ENCODE data around the gene ALDH18A1. TPM values are rescaled to one million over a fixed set of nuclear protein-coding genes. Genes with fewer than 3 reads are reported as not detected.

ALDH18A1 gene
- total and polyA plus RNA-seq, 2 experiments from 2014 or later = 92.4 to 121 TPM

DNA sequence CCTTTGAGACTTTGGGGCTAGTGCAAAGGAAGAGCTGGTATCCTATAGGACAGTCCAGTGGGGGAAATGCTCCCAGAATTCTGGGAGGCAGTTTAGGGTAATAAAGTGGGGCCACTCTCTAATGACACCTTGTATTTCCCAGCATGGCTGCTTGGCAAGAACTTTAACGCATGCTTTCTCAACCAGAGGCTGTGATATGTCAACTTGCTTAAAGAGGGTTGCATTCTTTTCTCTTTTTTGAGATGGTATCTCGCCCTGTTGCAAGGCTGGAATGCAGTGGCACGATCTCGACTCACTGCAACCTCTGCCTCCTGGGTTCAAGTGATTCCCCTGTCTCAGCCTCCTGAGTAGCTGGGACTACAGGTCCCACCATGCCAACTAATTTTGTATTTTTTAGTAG is 38.4 kb downstream of the ALDH18A1 start:
- Histone ChIP-seq H3K4me3 (no peak overlapping the region), H3K27ac (no peak overlapping the region), H3K4me2 (ENCODE audit: unreplicated experiment) (no peak overlapping the region), H3K79me2 (ENCODE audit: insufficient read depth) (peaks cover 9% of the 10 kb centered on the region; the same call in 1 of the 2 replicates), H2AFZ (no peak overlapping the region), H3K36me3 (ENCODE audit: low read depth) (peaks cover 77% of the 10 kb centered on the region), H3K9me3 (ENCODE audit: low read depth) (no peaks in the 10 kb centered on the region), H4K20me1 (ENCODE audit: insufficient read depth) (no peaks in the 10 kb centered on the region), H3K9ac (no peak overlapping the region), H3K27me3 (replicated peaks; ENCODE audit: insufficient read depth) (no peaks in the 10 kb centered on the region), H3F3A (ENCODE audit: insufficient read depth) (0 out of 2 replicates have a peak, but pooled peaks cover 5% of the 10 kb centered on the region), H3K9me2 (ENCODE audit: insufficient read depth) (no peaks in the 10 kb centered on the region), H3K4me1 (ENCODE audit: insufficient read depth) (no peaks in the 10 kb centered on the region)
- in situ Hi-C loops (cut with MboI) = loop anchor here (25.0 kb wide), 1 partner anchor 981 kb away; no protein-coding TSS in a partner anchor
- 80 to 83% methylated on average over 4 of the region's 4 CpGs for WGBS, 2 experiments (ENCODE audit: low coverage in 1 of 2, low lambda C conversion rate in 2 of 2, missing lambda C conversion rate in 2 of 2)
- no peak for DNase-seq
- TF ChIP-seq EZH2 (IDR thresholded peaks at IDR 0.05; ENCODE audit: insufficient read depth, poor library complexity, severe bottlenecking) = no peak
- TF ChIP-seq EZH2phosphoT487 (IDR thresholded peaks at IDR 0.05; ENCODE audit: insufficient read depth, low read depth) = no peak

DNA sequence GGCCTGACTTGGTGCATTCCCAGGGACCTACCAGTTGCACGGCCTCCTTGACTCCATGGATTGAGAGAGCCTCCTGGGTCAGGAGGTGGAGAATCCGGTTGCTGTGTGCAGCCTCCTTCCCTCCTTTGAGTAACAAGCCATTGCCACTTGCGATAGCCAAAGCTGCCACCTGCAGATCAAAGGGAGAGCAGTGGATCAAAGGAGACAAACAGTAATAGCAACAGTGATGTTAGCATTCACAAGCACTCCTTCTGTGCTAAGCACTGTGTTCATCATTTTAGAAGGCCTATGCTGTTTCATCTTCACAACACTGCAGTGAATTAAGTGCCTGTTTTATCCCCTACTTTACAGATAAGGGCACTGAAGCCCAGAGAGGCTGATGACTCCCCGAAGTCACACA is 40.1 kb downstream of the ALDH18A1 start:
- 84 to 93% methylated on average over 4 of the region's 4 CpGs for WGBS, 2 experiments (ENCODE audit: low coverage in 1 of 2, low lambda C conversion rate in 2 of 2, missing lambda C conversion rate in 2 of 2)
- in situ Hi-C loops (cut with MboI) = loop anchor here (25.0 kb wide), 1 partner anchor 979 kb away; no protein-coding TSS in a partner anchor
- Histone ChIP-seq H4K20me1 (ENCODE audit: insufficient read depth) (no peaks in the 10 kb centered on the region), H3K79me2 (ENCODE audit: insufficient read depth) (peaks cover 9% of the 10 kb centered on the region; the same call in 1 of the 2 replicates), H3K27ac (no peak overlapping the region), H3K36me3 (ENCODE audit: low read depth) (peaks cover 74% of the 10 kb centered on the region), H3K4me2 (ENCODE audit: unreplicated experiment) (no peak overlapping the region), H3K4me1 (ENCODE audit: insufficient read depth) (no peaks in the 10 kb centered on the region), H3K9me2 (ENCODE audit: insufficient read depth) (no peaks in the 10 kb centered on the region), H3K27me3 (replicated peaks; ENCODE audit: insufficient read depth) (no peaks in the 10 kb centered on the region), H3K4me3 (no peak overlapping the region), H3F3A (ENCODE audit: insufficient read depth) (0 out of 2 replicates have a peak, but pooled peaks cover 5% of the 10 kb centered on the region), H2AFZ (no peak overlapping the region), H3K9ac (no peak overlapping the region), H3K9me3 (ENCODE audit: low read depth) (no peaks in the 10 kb centered on the region)
- TF ChIP-seq EZH2phosphoT487 (IDR thresholded peaks at IDR 0.05; ENCODE audit: insufficient read depth, low read depth) (no peak), EZH2 (IDR thresholded peaks at IDR 0.05; ENCODE audit: insufficient read depth, poor library complexity, severe bottlenecking) (no peak)
- no peak for DNase-seq

DNA sequence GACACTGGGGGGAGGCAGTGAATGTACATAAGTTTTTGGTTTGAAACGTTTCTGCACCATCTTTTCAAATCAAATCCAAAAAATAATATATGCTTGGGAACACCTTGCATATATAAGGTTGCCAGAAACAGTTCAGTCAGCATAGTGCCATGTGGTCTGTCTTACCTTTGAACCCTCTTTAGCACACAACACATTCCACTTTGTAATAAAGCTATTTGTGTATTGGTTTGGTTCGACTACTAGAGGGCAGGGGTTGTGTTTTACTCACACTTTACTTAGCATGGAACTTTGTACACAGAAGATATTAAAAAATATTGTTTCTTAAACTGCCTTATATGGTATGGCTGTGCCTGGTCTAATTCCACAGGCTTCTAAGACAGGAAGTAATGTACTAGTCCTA is 43.2 kb downstream of the ALDH18A1 start:
- in situ Hi-C loops (cut with MboI) = loop anchor here (25.0 kb wide), 1 partner anchor 976 kb away; no protein-coding TSS in a partner anchor
- Histone ChIP-seq H4K20me1 (ENCODE audit: insufficient read depth) (no peaks in the 10 kb centered on the region), H2AFZ (no peak overlapping the region), H3K4me3 (no peak overlapping the region), H3K4me2 (ENCODE audit: unreplicated experiment) (no peak overlapping the region), H3K9me3 (ENCODE audit: low read depth) (no peaks in the 10 kb centered on the region), H3K36me3 (ENCODE audit: low read depth) (peaks cover 78% of the 10 kb centered on the region), H3K27ac (no peak overlapping the region), H3F3A (ENCODE audit: insufficient read depth) (peaks cover 2% of the 10 kb centered on the region; the same call in 1 of the 2 replicates), H3K27me3 (replicated peaks; ENCODE audit: insufficient read depth) (no peaks in the 10 kb centered on the region), H3K9me2 (ENCODE audit: insufficient read depth) (no peaks in the 10 kb centered on the region), H3K4me1 (ENCODE audit: insufficient read depth) (no peaks in the 10 kb centered on the region), H3K79me2 (ENCODE audit: insufficient read depth) (no peaks in the 10 kb centered on the region), H3K9ac (no peak overlapping the region)
- 94 to 95% methylated on average over 2 of the region's 2 CpGs for WGBS, 2 experiments (ENCODE audit: low coverage in 1 of 2, low lambda C conversion rate in 2 of 2, missing lambda C conversion rate in 2 of 2)
- DNase-seq = no peak
- TF ChIP-seq EZH2 (IDR thresholded peaks at IDR 0.05; ENCODE audit: insufficient read depth, poor library complexity, severe bottlenecking) (no peak), EZH2phosphoT487 (IDR thresholded peaks at IDR 0.05; ENCODE audit: insufficient read depth, low read depth) (no peak)

GRCh38 chr10:95610727-95611126 is 45.8 kb downstream of the ALDH18A1 start:
- no peaks in the 10 kb centered on the region for H3K27me3 ChIP-seq (replicated peaks; ENCODE audit: insufficient read depth)
- H2AFZ ChIP-seq = no peak overlapping the region
- no peaks in the 10 kb centered on the region for H3K9me3 ChIP-seq (ENCODE audit: low read depth)
- in situ Hi-C loops (cut with MboI) = loop anchor here (25.0 kb wide), 1 partner anchor 973 kb away; no protein-coding TSS in a partner anchor
- WGBS, 2 experiments (ENCODE audit: low coverage in 1 of 2, low lambda C conversion rate in 2 of 2, missing lambda C conversion rate in 2 of 2) = 56 to 59% methylated on average over 3 of the region's 3 CpGs
- H3K4me1 ChIP-seq (ENCODE audit: insufficient read depth) = no peaks in the 10 kb centered on the region
- H3K9ac ChIP-seq = no peak overlapping the region
- H4K20me1 ChIP-seq (ENCODE audit: insufficient read depth) = no peaks in the 10 kb centered on the region
- H3F3A ChIP-seq (ENCODE audit: insufficient read depth) = peaks cover 26% of the 10 kb centered on the region; the same call in 1 of the 2 replicates
- no peak overlapping the region for H3K27ac ChIP-seq
- no peak overlapping the region for H3K4me3 ChIP-seq
- H3K9me2 ChIP-seq (ENCODE audit: insufficient read depth) = no peaks in the 10 kb centered on the region
- no peak for DNase-seq
- no peak overlapping the region for H3K4me2 ChIP-seq (ENCODE audit: unreplicated experiment)
- H3K79me2 ChIP-seq (ENCODE audit: insufficient read depth) = no peaks in the 10 kb centered on the region
- no peak for TF ChIP-seq EZH2phosphoT487 (IDR thresholded peaks at IDR 0.05; ENCODE audit: insufficient read depth, low read depth)
- no peak for TF ChIP-seq EZH2 (IDR thresholded peaks at IDR 0.05; ENCODE audit: insufficient read depth, poor library complexity, severe bottlenecking)
- H3K36me3 ChIP-seq (ENCODE audit: low read depth) = peaks cover 74% of the 10 kb centered on the region
